Astrocyte (in vitro differentiated cells and primary cell): ENCODE measurements around the gene COL27A1. TPM values are rescaled to one million over a fixed set of nuclear protein-coding genes. Genes with fewer than 3 reads are reported as not detected.

Source experiments
- DNase-seq: peaks from one replicate; pipeline ENCODE4 v3.0.0-alpha.2; 2010; ENCODE audit warnings: low read depth
- FAIRE-seq: peaks from 2 replicates; lab custom pipeline; 2011; peaks lifted over from hg19 to GRCh38; lab: Jason Lieb, UNC
- H2AFZ ChIP-seq: 2 replicates; pipeline ENCODE4 v1.6.0; 2012; ENCODE audit warnings: low read depth, low read length, inconsistent platforms
- H3K27ac ChIP-seq: 2 replicates; pipeline ENCODE4 v1.5.1; 2011; ENCODE audit warnings: low read depth, low read length, inconsistent platforms
- H3K27me3 ChIP-seq: 2 replicates; pipeline ENCODE4 v1.6.0; 2011; ENCODE audit warnings: low read length, inconsistent platforms; ENCODE audit not compliant: insufficient read depth
- H3K36me3 ChIP-seq: 2 replicates; pipeline ENCODE4 v1.5.1; 2011; ENCODE audit warnings: low read length, inconsistent platforms; ENCODE audit not compliant: insufficient read depth
- H3K4me1 ChIP-seq: 2 replicates; pipeline ENCODE4 v1.5.1; 2011; ENCODE audit warnings: low read length, inconsistent platforms; ENCODE audit not compliant: insufficient read depth
- H3K4me2 ChIP-seq: 2 replicates; pipeline ENCODE4 v1.6.0; 2012; ENCODE audit warnings: low read length, inconsistent platforms
- H3K4me3 ChIP-seq: 2 replicates; pipeline ENCODE4 v1.5.1; 2011; ENCODE audit warnings: low read depth, mild to moderate bottlenecking, low read length, inconsistent platforms; ENCODE audit not compliant: insufficient read depth
- H3K79me2 ChIP-seq: 2 replicates; pipeline ENCODE4 v1.6.0; 2012; ENCODE audit warnings: mild to moderate bottlenecking, low read length, inconsistent platforms; ENCODE audit not compliant: insufficient read depth
- H3K9ac ChIP-seq: 2 replicates; pipeline ENCODE4 v1.6.0; 2012; ENCODE audit warnings: mild to moderate bottlenecking, low read length, inconsistent platforms
- H3K9me3 ChIP-seq: 2 replicates; pipeline ENCODE4 v1.5.1; 2012; ENCODE audit warnings: low read depth, mild to moderate bottlenecking, low read length, inconsistent platforms; ENCODE audit not compliant: insufficient read depth
- H4K20me1 ChIP-seq: 2 replicates; pipeline ENCODE4 v1.6.0; 2012; ENCODE audit warnings: low read length, inconsistent platforms; ENCODE audit not compliant: insufficient read depth
- H3K27ac Mint-ChIP-seq: one replicate; pipeline ENCODE4 v1.8.0; 2021; ENCODE audit warnings: mild to moderate bottlenecking, mixed read lengths; ENCODE audit not compliant: unreplicated experiment
- H3K27me3 Mint-ChIP-seq: one replicate; pipeline ENCODE4 v1.8.0; 2021; ENCODE audit warnings: low read depth, mixed read lengths; ENCODE audit not compliant: unreplicated experiment
- H3K36me3 Mint-ChIP-seq: one replicate; pipeline ENCODE4 v1.8.0; 2021; ENCODE audit warnings: low read depth, mixed read lengths; ENCODE audit not compliant: unreplicated experiment
- H3K4me1 Mint-ChIP-seq: one replicate; pipeline ENCODE4 v1.8.0; 2021; ENCODE audit warnings: low read depth, mixed read lengths; ENCODE audit not compliant: unreplicated experiment
- H3K4me3 Mint-ChIP-seq: one replicate; pipeline ENCODE4 v1.8.0; 2021; ENCODE audit warnings: mild to moderate bottlenecking, moderate library complexity, mixed read lengths; ENCODE audit not compliant: unreplicated experiment
- H3K9me3 Mint-ChIP-seq: one replicate; pipeline ENCODE4 v1.8.0; 2021; ENCODE audit warnings: mild to moderate bottlenecking, mixed read lengths; ENCODE audit not compliant: unreplicated experiment
- CTCF ChIP-seq: IDR thresholded peaks from 2 replicates; pipeline ENCODE4 v1.5.1; 2011; ENCODE audit warnings: low read depth, mild to moderate bottlenecking, inconsistent platforms, low read length, moderate library complexity; ENCODE audit not compliant: insufficient read depth
- EZH2 ChIP-seq: IDR thresholded peaks from 2 replicates; pipeline ENCODE4 v1.6.1; 2012; ENCODE audit warnings: mild to moderate bottlenecking, low read length, inconsistent platforms; ENCODE audit not compliant: insufficient read depth
- total RNA-seq: library from RNA; stranded (reverse); gene quantifications from 2 replicates; pipeline ENCODE4 v1.2.1, GENCODE V29; 2021

The COL27A1 gene
- total RNA-seq, 1 donor from 2014 or later, result 31.2 TPM

- Histone ChIP-seq H2AFZ (no peak overlapping the region), H3K4me2 (no peak overlapping the region), H3K36me3 (no peaks in the 10 kb centered on the region), H3K9me3 (no peaks in the 10 kb centered on the region), H3K4me1 (peaks cover 30% of the 10 kb centered on the region), H3K27ac (no peak overlapping the region), H3K4me3 (no peak overlapping the region), H4K20me1 (peaks cover 90% of the 10 kb centered on the region), H3K79me2 (peaks cover 75% of the 10 kb centered on the region), H3K9ac (no peak overlapping the region), H3K27me3 (no peaks in the 10 kb centered on the region)
- no peak for FAIRE-seq
- no peak for DNase-seq
- peaks cover 24% of the 10 kb centered on the region for H3K36me3 Mint-ChIP-seq
- TF ChIP-seq EZH2 (no peak), CTCF (no peak)
- H3K27me3 Mint-ChIP-seq, result no peaks in the 10 kb centered on the region
- H3K4me3 Mint-ChIP-seq, result no peak overlapping the region
- H3K4me1 Mint-ChIP-seq, result peaks cover 43% of the 10 kb centered on the region
- peaks cover 2% of the 10 kb centered on the region for H3K9me3 Mint-ChIP-seq
- H3K27ac Mint-ChIP-seq, result no peak overlapping the region
Measured at GRCh38 chr9:114161513-114161912, 6.2 kb downstream of the COL27A1 start.

GRCh38 chr9:114163517-114163951, 8.2 kb downstream of the COL27A1 start:
- H3K4me3 Mint-ChIP-seq, result peak overlapping the region; percentile 45
- H3K9me3 Mint-ChIP-seq, result no peaks in the 10 kb centered on the region

More at GRCh38 chr9:114163517-114163951, 8.2 kb downstream of the COL27A1 start:
- Histone ChIP-seq H4K20me1 (peaks cover 79% of the 10 kb centered on the region), H3K27me3 (no peaks in the 10 kb centered on the region), H3K4me1 (peaks cover 12% of the 10 kb centered on the region), H3K4me3 (peak overlapping the region; percentile 0), H3K27ac (peak overlapping the region; percentile 28), H3K9ac (peak overlapping the region; percentile 16), H2AFZ (no peak overlapping the region), H3K36me3 (no peaks in the 10 kb centered on the region), H3K9me3 (no peaks in the 10 kb centered on the region), H3K79me2 (peaks cover 55% of the 10 kb centered on the region), H3K4me2 (peak overlapping the region; percentile 73)
- peak; percentile 67 for DNase-seq
- no peak for TF ChIP-seq EZH2
- TF ChIP-seq CTCF, result no peak
- no peak overlapping the region for H3K27ac Mint-ChIP-seq
- H3K4me1 Mint-ChIP-seq, result peaks cover 32% of the 10 kb centered on the region
- no peaks in the 10 kb centered on the region for H3K27me3 Mint-ChIP-seq
- H3K36me3 Mint-ChIP-seq, result peaks cover 22% of the 10 kb centered on the region
- no peak for FAIRE-seq
